ENCODE results near the gene PRR5.

DNA sequence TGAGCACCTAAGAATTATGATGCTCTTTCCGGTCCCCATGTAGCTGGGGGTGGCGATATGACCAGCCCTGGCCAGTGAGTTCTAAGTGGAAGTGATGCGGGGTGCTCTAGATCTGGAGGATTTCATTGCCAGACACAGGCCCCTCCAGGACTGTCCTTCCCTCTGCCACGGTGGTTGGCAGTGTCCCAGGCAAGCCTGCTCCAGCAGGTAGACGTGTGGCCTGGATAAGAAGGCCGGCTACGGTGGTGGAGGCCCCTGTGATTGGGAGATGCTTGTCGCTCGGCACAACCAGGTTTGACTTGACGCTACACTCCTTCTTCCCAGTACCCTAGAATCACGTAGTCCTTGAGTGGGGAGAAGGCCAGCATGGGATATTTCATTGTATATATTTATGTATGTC is 41.2 kb downstream of the PRR5 start:
- TF ChIP-seq, protein P1, sequence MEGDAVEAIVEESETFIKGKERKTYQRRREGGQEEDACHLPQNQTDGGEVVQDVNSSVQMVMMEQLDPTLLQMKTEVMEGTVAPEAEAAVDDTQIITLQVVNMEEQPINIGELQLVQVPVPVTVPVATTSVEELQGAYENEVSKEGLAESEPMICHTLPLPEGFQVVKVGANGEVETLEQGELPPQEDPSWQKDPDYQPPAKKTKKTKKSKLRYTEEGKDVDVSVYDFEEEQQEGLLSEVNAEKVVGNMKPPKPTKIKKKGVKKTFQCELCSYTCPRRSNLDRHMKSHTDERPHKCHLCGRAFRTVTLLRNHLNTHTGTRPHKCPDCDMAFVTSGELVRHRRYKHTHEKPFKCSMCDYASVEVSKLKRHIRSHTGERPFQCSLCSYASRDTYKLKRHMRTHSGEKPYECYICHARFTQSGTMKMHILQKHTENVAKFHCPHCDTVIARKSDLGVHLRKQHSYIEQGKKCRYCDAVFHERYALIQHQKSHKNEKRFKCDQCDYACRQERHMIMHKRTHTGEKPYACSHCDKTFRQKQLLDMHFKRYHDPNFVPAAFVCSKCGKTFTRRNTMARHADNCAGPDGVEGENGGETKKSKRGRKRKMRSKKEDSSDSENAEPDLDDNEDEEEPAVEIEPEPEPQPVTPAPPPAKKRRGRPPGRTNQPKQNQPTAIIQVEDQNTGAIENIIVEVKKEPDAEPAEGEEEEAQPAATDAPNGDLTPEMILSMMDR (IDR thresholded peaks at IDR 0.05) = no peak
- TF ChIP-seq POLR2AphosphoS5 (IDR thresholded peaks at IDR 0.05; ENCODE audit: low read depth, low read length) (no peak), JUND (IDR thresholded peaks at IDR 0.05) (no peak), FOSL2 (IDR thresholded peaks at IDR 0.05; ENCODE audit: borderline replicate concordance, low read depth) (no peak), FOXM1 (IDR thresholded peaks at IDR 0.05; ENCODE audit: low read depth) (no peak), RFX5 (IDR thresholded peaks at IDR 0.05; ENCODE audit: low read length) (no peak), EP300 (IDR thresholded peaks at IDR 0.05; ENCODE audit: borderline replicate concordance in 1 of 2, low read depth in 1 of 2, low read length in 1 of 2) (no peak), MXI1 (IDR thresholded peaks at IDR 0.05; ENCODE audit: low read depth, low read length) (no peak)
- TF ChIP-seq, protein P2, sequence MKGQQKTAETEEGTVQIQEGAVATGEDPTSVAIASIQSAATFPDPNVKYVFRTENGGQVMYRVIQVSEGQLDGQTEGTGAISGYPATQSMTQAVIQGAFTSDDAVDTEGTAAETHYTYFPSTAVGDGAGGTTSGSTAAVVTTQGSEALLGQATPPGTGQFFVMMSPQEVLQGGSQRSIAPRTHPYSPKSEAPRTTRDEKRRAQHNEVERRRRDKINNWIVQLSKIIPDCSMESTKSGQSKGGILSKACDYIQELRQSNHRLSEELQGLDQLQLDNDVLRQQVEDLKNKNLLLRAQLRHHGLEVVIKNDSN (IDR thresholded peaks at IDR 0.05; ENCODE audit: borderline replicate concordance, low read depth) = no peak
